Thyroid gland (tissue), 4 donors: ENCODE data around the gene NUB1.

Source experiments
- CTCF ChIP-seq, 6 experiments: fragments of 200-600 bp in 3 of 6; fragments of 450-650 bp in 3 of 6; sonication (generic) in 3 of 6; IDR thresholded peaks; one replicate each; pipeline ENCODE4 v1.5.1; 2016 to 2019; ENCODE audit warnings: antibody characterized with exemption in 6 of 6, mild to moderate bottlenecking in 2 of 6, inconsistent platforms in 1 of 6, moderate library complexity in 1 of 6
- POLR2A ChIP-seq, 2 donors: fragments of 450-650 bp; IDR thresholded peaks; one replicate each; pipeline ENCODE4 v1.6.1; 2017; ENCODE audit warnings: antibody characterized with exemption in 2 of 2, mild to moderate bottlenecking in 2 of 2, moderate library complexity in 1 of 2

GRCh38 chr7:151385626-151386300 lies 44.2 kb downstream of the NUB1 start:
- no peak for TF ChIP-seq CTCF (IDR thresholded peaks at IDR 0.05)
- no peak for TF ChIP-seq POLR2A (IDR thresholded peaks at IDR 0.05)
